Measurements from ENCODE around the gene MCCC1.

Gene MCCC1

GRCh38 chr3:183099026-183099837, at the start of gene MCCC1 (continued):
- no peak for TF ChIP-seq ZFP41 (tag by site-specific recombination; IDR thresholded peaks at IDR 0.05; ENCODE audit: borderline replicate concordance)
- TF ChIP-seq ZBTB49 (tag by site-specific recombination; IDR thresholded peaks at IDR 0.05; ENCODE audit: low read depth): no peak
- TF ChIP-seq OSR2 (tag by site-specific recombination; IDR thresholded peaks at IDR 0.05): peak; percentile 19; the same call in 1 of the 2 replicates
- TF ChIP-seq HOXA7 (CRISPR knock-in tag; IDR thresholded peaks at IDR 0.05; ENCODE audit: borderline replicate concordance): no peak
- TF ChIP-seq ZNF2 (tag by site-specific recombination; IDR thresholded peaks at IDR 0.05): peak; percentile 87; the same call in 1 of the 2 replicates
- TF ChIP-seq SP2 (tag by site-specific recombination; IDR thresholded peaks at IDR 0.05): peak; percentile 85
- no peak for TF ChIP-seq CTCF (tag by site-specific recombination; IDR thresholded peaks at IDR 0.05)
- peak; percentile 50 for TF ChIP-seq ZBTB11 (tag by site-specific recombination; conservative IDR thresholded peaks at IDR 0.05; ENCODE audit: low read depth)
- TF ChIP-seq ZSCAN4 (tag by site-specific recombination; IDR thresholded peaks at IDR 0.05): no peak
- TF ChIP-seq ZNF266 (tag by site-specific recombination; IDR thresholded peaks at IDR 0.05; ENCODE audit: low read depth): no peak
- TF ChIP-seq ZNF777 (tag by site-specific recombination; IDR thresholded peaks at IDR 0.05; ENCODE audit: borderline replicate concordance): peak; percentile 97
- TF ChIP-seq ZNF747 (tag by site-specific recombination; IDR thresholded peaks at IDR 0.05): no peak
- no peak for TF ChIP-seq ZNF624 (tag by site-specific recombination; IDR thresholded peaks at IDR 0.05)
- no peak for TF ChIP-seq ZNF621 (tag by site-specific recombination; IDR thresholded peaks at IDR 0.05)
- peak; percentile 37; the same call in 1 of the 2 replicates for TF ChIP-seq ZIC2 (tag by site-specific recombination; IDR thresholded peaks at IDR 0.05)
- no peak for TF ChIP-seq ZNF211 (tag by site-specific recombination; IDR thresholded peaks at IDR 0.05; ENCODE audit: low read depth)
- TF ChIP-seq EGR2 (tag by site-specific recombination; IDR thresholded peaks at IDR 0.05; ENCODE audit: low read depth): peak; percentile 87
- TF ChIP-seq SP3 (tag by site-specific recombination; IDR thresholded peaks at IDR 0.05): peak; percentile 85
- TF ChIP-seq ZNF785 (tag by site-specific recombination; IDR thresholded peaks at IDR 0.05): no peak
- TF ChIP-seq ZFP3 (tag by site-specific recombination; IDR thresholded peaks at IDR 0.05; ENCODE audit: low read depth): no peak
- no peak for TF ChIP-seq INSM2 (tag by site-specific recombination; IDR thresholded peaks at IDR 0.05)
- TF ChIP-seq ZNF426 (tag by site-specific recombination; IDR thresholded peaks at IDR 0.05): no peak
- TF ChIP-seq ELK4 (IDR thresholded peaks at IDR 0.05; ENCODE audit: borderline replicate concordance, low read depth, low read length): no peak
- TF ChIP-seq ZNF560 (tag by site-specific recombination; IDR thresholded peaks at IDR 0.05; ENCODE audit: borderline replicate concordance): no peak
- TF ChIP-seq ZNF664 (tag by site-specific recombination; IDR thresholded peaks at IDR 0.05): no peak
- TF ChIP-seq ZSCAN23 (tag by site-specific recombination; IDR thresholded peaks at IDR 0.05): no peak
- no peak for TF ChIP-seq ZNF302 (tag by site-specific recombination; IDR thresholded peaks at IDR 0.05; ENCODE audit: low read depth)
- no peak for TF ChIP-seq ZNF311 (tag by site-specific recombination; IDR thresholded peaks at IDR 0.05; ENCODE audit: borderline replicate concordance)
- peak; percentile 85 for TF ChIP-seq ZBTB17 (tag by site-specific recombination; IDR thresholded peaks at IDR 0.05)
